Epithelial cell of proximal tubule (primary cell): Measurements from ENCODE around the gene PEMT. TPM values are rescaled to one million over a fixed set of nuclear protein-coding genes. Genes with fewer than 3 reads are reported as not detected.
"Not testable (repeated sequence)": the region's sequence is repeated elsewhere in the genome, so short reads cannot be mapped to it uniquely, and the experiment has no call there.

Experiments used
- DNase-seq: peaks from one replicate; pipeline ENCODE4 v3.0.0-alpha.2; 2011; ENCODE audit warnings: low read depth
- H3K4me3 ChIP-seq: 2 replicates; pipeline ENCODE4 v1.5.1; 2011; ENCODE audit warnings: low read depth, mild to moderate bottlenecking, low read length
- CTCF ChIP-seq: conservative IDR thresholded peaks from 2 replicates; pipeline ENCODE4 v1.5.1; 2012; ENCODE audit warnings: low read depth, mild to moderate bottlenecking, low read length
- total RNA-seq: library from RNA; depleted of rRNA; stranded (reverse); fragments of >200 nt; gene quantifications from 2 replicates; pipeline ENCODE4 v1.2.3, GENCODE V29; 2015

The PEMT gene, protein sequence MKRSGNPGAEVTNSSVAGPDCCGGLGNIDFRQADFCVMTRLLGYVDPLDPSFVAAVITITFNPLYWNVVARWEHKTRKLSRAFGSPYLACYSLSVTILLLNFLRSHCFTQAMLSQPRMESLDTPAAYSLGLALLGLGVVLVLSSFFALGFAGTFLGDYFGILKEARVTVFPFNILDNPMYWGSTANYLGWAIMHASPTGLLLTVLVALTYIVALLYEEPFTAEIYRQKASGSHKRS
- total RNA-seq, result 48.3 and 135 TPM in 2 replicates

GRCh38 chr17:17591355-17592298 lies at the start of gene PEMT:
Gene PEMT, minus strand, starts transcription at chr17:17591708. Its CDS starts 82 bp downstream, at chr17:17591626.
- no peak for TF ChIP-seq CTCF
- peak within 1 kb of the TSS; percentile 77 for H3K4me3 ChIP-seq
- peak; percentile 90 for DNase-seq

DNA sequence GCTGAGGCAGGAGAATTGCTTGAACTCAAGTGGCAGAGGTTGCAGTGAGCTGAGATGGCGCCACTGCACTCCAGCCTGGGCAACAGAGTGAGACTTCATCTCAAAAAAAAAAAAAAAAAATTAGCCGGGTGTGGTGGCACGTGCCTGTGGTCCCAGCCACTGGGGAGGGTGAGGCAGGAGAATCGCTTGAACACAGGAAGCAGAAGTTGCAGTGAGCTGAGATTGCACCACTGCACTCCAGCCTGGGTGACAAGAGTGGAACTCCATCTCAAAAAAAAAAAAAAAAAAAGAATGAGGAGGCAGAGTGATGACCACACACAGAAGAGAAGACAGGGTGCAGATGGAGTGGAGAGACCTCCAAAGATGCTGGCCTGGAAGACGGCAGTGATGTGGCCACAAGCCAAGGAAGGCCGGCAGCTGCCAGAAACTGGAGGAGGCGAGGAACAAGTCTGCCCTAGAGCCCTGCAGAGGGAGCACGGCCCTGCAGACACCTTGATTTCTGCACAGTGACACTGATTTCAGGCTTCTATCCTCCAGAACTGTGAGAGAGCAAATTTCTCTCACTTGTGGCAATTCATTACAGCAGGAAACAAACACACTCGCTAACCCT lies 48.3 kb upstream of the PEMT start:
- H3K4me3 ChIP-seq, DNase-seq: not testable (repeated sequence)

DNA sequence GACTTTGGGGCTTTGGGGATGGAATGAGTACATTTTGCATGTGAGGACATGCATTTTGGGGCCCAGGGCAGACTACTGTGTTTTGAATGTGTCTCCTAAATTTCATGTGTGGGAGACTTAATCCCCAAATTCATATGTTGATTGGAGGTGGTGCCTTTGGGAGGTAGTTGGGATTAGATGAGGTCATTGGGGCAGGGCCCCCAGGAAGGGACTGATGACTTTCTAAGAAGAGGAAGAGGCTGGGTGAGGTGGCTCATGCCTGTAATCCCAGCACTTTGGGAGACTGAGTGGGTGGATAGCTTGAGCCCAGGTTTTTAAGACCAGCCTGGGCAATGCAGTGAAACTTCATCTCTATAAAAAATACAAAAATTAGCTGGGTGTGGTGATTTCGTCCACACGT lies 47.0 kb upstream of the PEMT start:
- no peak overlapping the region for H3K4me3 ChIP-seq
- TF ChIP-seq CTCF, result no peak
- DNase-seq, result no peak

DNA sequence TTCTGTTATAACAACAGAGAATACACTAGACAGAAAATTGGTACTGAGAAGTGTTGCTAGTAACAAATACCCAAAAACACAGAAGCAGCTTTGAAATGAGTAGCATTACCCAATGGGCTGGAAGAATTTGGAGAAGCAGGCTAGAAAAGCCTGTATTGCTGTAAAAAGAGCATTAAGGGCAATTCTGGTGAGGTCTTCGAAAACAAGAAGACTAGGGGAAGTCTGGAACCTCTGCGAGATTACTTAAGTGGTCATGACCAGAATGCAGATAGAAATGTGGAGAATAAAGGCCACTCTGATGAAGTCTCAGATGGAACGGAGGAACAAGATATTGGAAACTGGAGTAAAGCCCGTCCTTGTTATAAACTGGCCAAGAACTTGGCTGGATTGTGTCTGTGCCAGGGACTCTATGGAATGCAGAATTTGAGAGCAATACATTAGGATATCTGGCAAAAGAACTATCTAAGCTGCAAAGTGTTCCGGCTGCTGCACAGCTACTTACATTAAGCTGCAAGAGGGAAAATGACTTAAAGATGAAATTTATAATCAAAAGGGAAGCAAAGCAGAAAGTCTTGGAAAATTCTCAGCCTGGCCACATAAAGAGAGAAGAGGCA lies 44.9 kb upstream of the PEMT start:
- TF ChIP-seq CTCF, result no peak
- no peak for DNase-seq

DNA sequence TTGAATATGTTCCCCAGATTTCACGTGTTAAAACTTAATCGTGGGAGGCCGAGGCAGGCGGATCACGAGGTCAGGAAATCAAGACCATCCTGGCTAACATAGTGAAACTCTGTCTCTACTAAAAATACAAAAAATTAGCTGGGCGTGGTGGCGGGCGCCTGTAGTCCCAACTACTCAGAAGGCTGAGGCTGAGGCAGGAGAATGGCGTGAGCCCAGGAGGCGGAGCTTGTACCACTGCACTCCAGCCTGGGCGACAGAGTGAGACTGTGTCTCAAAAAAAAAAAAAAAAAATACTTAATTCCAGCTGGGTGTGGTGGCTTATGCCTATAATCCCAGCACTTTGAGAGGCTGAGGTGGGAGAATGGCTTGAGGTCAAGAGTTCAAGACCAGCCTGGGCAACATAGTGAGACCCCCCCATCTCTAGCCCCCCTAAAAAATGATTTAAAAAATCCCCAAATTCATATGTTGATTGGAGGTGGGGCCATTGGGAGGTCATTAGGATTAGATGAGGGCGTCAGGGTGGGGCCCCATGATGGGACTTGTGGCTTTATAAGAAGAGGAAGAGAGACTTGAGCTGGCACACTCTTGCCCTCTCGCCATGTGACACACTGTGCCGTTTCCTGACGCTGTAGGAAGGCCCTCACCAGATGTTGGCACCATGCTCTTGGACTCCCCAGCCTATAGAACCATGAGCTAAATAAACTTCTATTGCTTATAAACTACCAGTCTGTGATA lies 44.2 kb upstream of the PEMT start:
- not testable (repeated sequence) for DNase-seq, H3K4me3 ChIP-seq

More for the DNA sequence above, 44.9 kb upstream of the PEMT start:
- no peak overlapping the region for H3K4me3 ChIP-seq

DNA sequence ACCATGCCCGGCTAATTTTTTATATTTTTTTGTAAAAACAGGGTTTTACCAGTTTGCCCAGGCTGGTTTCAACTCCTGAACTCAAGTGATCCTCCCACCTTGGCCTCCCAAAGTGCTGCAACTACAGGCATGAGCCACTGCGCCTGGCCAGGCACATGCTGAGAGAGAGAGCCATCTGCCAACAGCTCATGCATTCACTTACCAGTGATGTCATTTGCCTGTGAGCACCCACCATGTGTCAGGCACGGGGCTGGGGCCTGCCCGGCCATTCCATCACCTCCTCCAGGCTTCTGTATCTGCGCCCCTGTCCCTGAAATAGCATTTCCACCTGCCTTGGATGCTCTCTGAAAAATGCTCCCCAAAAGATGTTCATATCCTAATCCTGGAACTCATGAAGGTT lies 43.6 kb upstream of the PEMT start:
- no peak overlapping the region for H3K4me3 ChIP-seq

More for the DNA sequence above, 43.6 kb upstream of the PEMT start:
- DNase-seq, result no peak
- TF ChIP-seq CTCF, result no peak
